H1 (cell line): Measurements from ENCODE around the gene LCLAT1. TPM values are rescaled to one million over a fixed set of nuclear protein-coding genes. Genes with fewer than 3 reads are reported as not detected.

Experiments
- CTCF ChIA-PET: fragments of 300-600 bp; sonication (Branson Sonifier 250); formaldehyde crosslinking; loops from one replicate; lab custom pipeline; 2021; ENCODE audit not compliant: partially characterized antibody; lab: Charles Lee
- POLR2A ChIA-PET: fragments of 300-600 bp; sonication (Branson Sonifier 250); formaldehyde crosslinking; loops from one replicate; lab custom pipeline; 2021; ENCODE audit warnings: inconsistent platforms; ENCODE audit not compliant: partially characterized antibody; lab: Charles Lee
- DNase-seq, 2 experiments: peaks; one replicate each; pipeline versions ENCODE4 v3.0.0 to v3.0.0-alpha.2; 2010 to 2022; ENCODE audit warnings: low spot score in 2 of 2, low read depth in 1 of 2, mixed read lengths in 1 of 2
- FAIRE-seq: peaks from 2 replicates; lab custom pipeline; 2011; peaks lifted over from hg19 to GRCh38; lab: Jason Lieb, UNC
- H2AFZ ChIP-seq: 2 replicates; pipeline ENCODE4 v1.8.1; 2012; ENCODE audit warnings: low read length, inconsistent platforms
- H2AK5ac ChIP-seq: 2 replicates; pipeline ENCODE4 v1.6.1; 2013; ENCODE audit warnings: low read depth, low read length
- H2BK120ac ChIP-seq: replicated peaks from 2 replicates; pipeline ENCODE3; 2013; ENCODE audit warnings: low read depth, low read length, inconsistent platforms
- H2BK12ac ChIP-seq: 2 replicates; pipeline ENCODE4 v1.6.1; 2013; ENCODE audit warnings: low read depth, low read length
- H2BK15ac ChIP-seq: 2 replicates; pipeline ENCODE4 v1.6.1; 2013; ENCODE audit warnings: low read length
- H2BK20ac ChIP-seq: 2 replicates; pipeline ENCODE4 v1.6.1; 2013; ENCODE audit warnings: low read length
- H2BK5ac ChIP-seq: 2 replicates; pipeline ENCODE4 v1.6.1; 2013; ENCODE audit warnings: low read depth, low read length
- H3K14ac ChIP-seq: 2 replicates; pipeline ENCODE4 v1.6.1; 2013; ENCODE audit warnings: inconsistent platforms; ENCODE audit not compliant: insufficient read length
- H3K18ac ChIP-seq: 2 replicates; pipeline ENCODE4 v1.6.1; 2013; ENCODE audit warnings: low read length; ENCODE audit errors: extremely low read depth
- H3K23ac ChIP-seq: 2 replicates; pipeline ENCODE4 v1.6.1; 2013; ENCODE audit warnings: inconsistent platforms; ENCODE audit not compliant: insufficient read length
- H3K23me2 ChIP-seq: 2 replicates; pipeline ENCODE4 v1.6.1; 2013; ENCODE audit warnings: low read depth, low read length
- H3K27ac ChIP-seq: 2 replicates; pipeline ENCODE4 v1.6.1; 2011; ENCODE audit warnings: low read depth, low read length, inconsistent platforms
- H3K27me3 ChIP-seq, 4 experiments: replicated peaks in 1 of 4; 1 replicate in 1 of 4; 2 replicates in 3 of 4; pipeline versions ENCODE4 v1.6.1 to v1.8.1; 2011 to 2013; ENCODE audit warnings: low read length in 3 of 4, mild to moderate bottlenecking in 3 of 4, inconsistent platforms in 2 of 4, mixed read lengths in 2 of 4, moderate library complexity in 1 of 4; ENCODE audit not compliant: control insufficient read depth in 3 of 4, insufficient read depth in 3 of 4; ENCODE audit errors: extremely low read depth in 1 of 4
- H3K36me3 ChIP-seq, 4 experiments: 2 replicates each; pipeline versions ENCODE4 v1.6.1 to v1.8.1; 2011 to 2013; ENCODE audit warnings: mild to moderate bottlenecking in 4 of 4, low read length in 3 of 4, moderate library complexity in 2 of 4, control low read depth in 1 of 4, inconsistent platforms in 1 of 4; ENCODE audit not compliant: insufficient read depth in 4 of 4, control insufficient read depth in 2 of 4
- H3K4ac ChIP-seq: replicated peaks from 2 replicates; pipeline ENCODE3; 2013; ENCODE audit warnings: low read length, low read depth, mixed read lengths, inconsistent platforms; ENCODE audit not compliant: insufficient read length
- H3K4me1 ChIP-seq, 4 experiments: replicated peaks in 1 of 4; 1 replicate in 1 of 4; 2 replicates in 3 of 4; pipeline versions ENCODE4 v1.6.1 to v1.8.1; 2011 to 2013; ENCODE audit warnings: low read length in 3 of 4, inconsistent platforms in 2 of 4, mixed read lengths in 1 of 4; ENCODE audit not compliant: insufficient read depth in 4 of 4, control insufficient read depth in 3 of 4
- H3K4me2 ChIP-seq, 2 experiments: 2 replicates each; pipeline versions ENCODE4 v1.6.1 to v1.8.1; 2011 to 2013; ENCODE audit warnings: low read depth in 2 of 2, low read length in 2 of 2, control low read depth in 1 of 2, inconsistent platforms in 1 of 2, mild to moderate bottlenecking in 1 of 2; ENCODE audit not compliant: insufficient read depth in 1 of 2
- H3K4me3 ChIP-seq, 4 experiments: fragments of 200-600, 300-600 bp in 1 of 4; sonication (generic), shearing (Covaris generic), sonication (Bioruptor Twin) in 1 of 4; 2 replicates each; pipeline versions ENCODE4 v1.5.1 to v1.8.1; 2011 to 2016; ENCODE audit warnings: low read length in 4 of 4, low read depth in 3 of 4, control low read depth in 2 of 4, inconsistent platforms in 2 of 4, mild to moderate bottlenecking in 2 of 4, mixed read lengths in 1 of 4, moderate library complexity in 1 of 4; ENCODE audit not compliant: insufficient read depth in 2 of 4; ENCODE audit errors: extremely low read depth in 1 of 4
- H3K56ac ChIP-seq: replicated peaks from 2 replicates; pipeline ENCODE3; 2013; ENCODE audit warnings: low read depth, mild to moderate bottlenecking, mixed read lengths, low read length, inconsistent platforms; ENCODE audit not compliant: insufficient read length
- H3K79me1 ChIP-seq: 2 replicates; pipeline ENCODE4 v1.6.1; 2013; ENCODE audit warnings: low read depth, low read length, control low read depth
- H3K79me2 ChIP-seq, 2 experiments: 2 replicates each; pipeline versions ENCODE4 v1.6.1 to v1.8.1; 2012 to 2013; ENCODE audit warnings: low read length in 2 of 2, mild to moderate bottlenecking in 2 of 2, inconsistent platforms in 1 of 2; ENCODE audit not compliant: insufficient read depth in 2 of 2, control insufficient read depth in 1 of 2
- H3K9ac ChIP-seq, 4 experiments: replicated peaks in 1 of 4; 1 replicate in 1 of 4; 2 replicates in 3 of 4; pipeline versions ENCODE4 v1.6.1 to v1.8.1; 2011 to 2013; ENCODE audit warnings: low read depth in 3 of 4, low read length in 3 of 4, control low read depth in 2 of 4, mild to moderate bottlenecking in 2 of 4, moderate library complexity in 2 of 4, inconsistent platforms in 1 of 4; ENCODE audit errors: extremely low read depth in 1 of 4
- H3K9me3 ChIP-seq, 2 experiments: 2 replicates each; pipeline versions ENCODE4 v1.6.1 to v1.8.1; 2012 to 2013; ENCODE audit warnings: mild to moderate bottlenecking in 2 of 2, moderate library complexity in 2 of 2, control low read depth in 1 of 2, inconsistent platforms in 1 of 2, low read depth in 1 of 2, low read length in 1 of 2, mixed read lengths in 1 of 2; ENCODE audit not compliant: insufficient read depth in 2 of 2
- H4K20me1 ChIP-seq, 2 experiments: replicated peaks in 1 of 2; 2 replicates each; pipeline versions ENCODE3 to v1.8.1; 2011 to 2013; ENCODE audit warnings: inconsistent platforms in 2 of 2, low read length in 2 of 2, mild to moderate bottlenecking in 1 of 2; ENCODE audit not compliant: insufficient read depth in 2 of 2, control insufficient read depth in 1 of 2
- H4K5ac ChIP-seq: 2 replicates; pipeline ENCODE4 v1.6.1; 2013; ENCODE audit warnings: low read length, low read depth, mixed read lengths, inconsistent platforms; ENCODE audit not compliant: insufficient read length
- H4K8ac ChIP-seq: 2 replicates; pipeline ENCODE4 v1.8.0; 2013; ENCODE audit warnings: mild to moderate bottlenecking, moderate library complexity, low read length, inconsistent platforms; ENCODE audit not compliant: insufficient read depth; ENCODE audit errors: extremely low read depth
- H4K91ac ChIP-seq: replicated peaks from 2 replicates; pipeline ENCODE3; 2013; ENCODE audit warnings: low read length, mixed read lengths, inconsistent platforms; ENCODE audit not compliant: insufficient read length
- CHD2 ChIP-seq: IDR thresholded peaks from 2 replicates; pipeline ENCODE4 v1.6.1; 2012; ENCODE audit warnings: low read length, improper control_type of control experiment
- CREB1 ChIP-seq: IDR thresholded peaks from 2 replicates; pipeline ENCODE4 v1.6.1; 2012; ENCODE audit warnings: inconsistent platforms
- EZH2 ChIP-seq: fragments of 200-600 bp; sonication (generic); IDR thresholded peaks from 2 replicates; pipeline ENCODE4 v1.7.1; 2012; ENCODE audit warnings: low read depth, mild to moderate bottlenecking, moderate library complexity, low read length, inconsistent platforms; ENCODE audit not compliant: severe bottlenecking
- FOSL1 ChIP-seq: IDR thresholded peaks from 2 replicates; pipeline ENCODE4 v1.6.1; 2011; ENCODE audit warnings: mild to moderate bottlenecking, low read depth, low read length, moderate library complexity; ENCODE audit not compliant: insufficient read depth
- HDAC2 ChIP-seq, 2 experiments: fragments of 300-600 bp in 1 of 2; sonication (generic) in 1 of 2; IDR thresholded peaks; 2 replicates each; pipeline ENCODE4 v1.6.1; 2011 to 2012; ENCODE audit warnings: low read depth in 2 of 2, low read length in 2 of 2, mild to moderate bottlenecking in 2 of 2, moderate library complexity in 2 of 2, borderline replicate concordance in 1 of 2, inconsistent platforms in 1 of 2
- KDM5A ChIP-seq: fragments of 200-600 bp; IDR thresholded peaks from 2 replicates; pipeline ENCODE4 v1.7.1; 2012; ENCODE audit warnings: mild to moderate bottlenecking, low read length, inconsistent platforms, mixed read lengths
- POLR2AphosphoS5 ChIP-seq: IDR thresholded peaks from 2 replicates; pipeline ENCODE4 v1.6.1; 2011; ENCODE audit warnings: low read depth, low read length
- SIN3A ChIP-seq, 2 experiments: IDR thresholded peaks in 1 of 2; conservative IDR thresholded peaks in 1 of 2; 2 replicates each; pipeline ENCODE4 v1.6.1; 2011 to 2012; ENCODE audit warnings: low read length in 2 of 2, improper control_type of control experiment in 1 of 2, low read depth in 1 of 2, mild to moderate bottlenecking in 1 of 2
- SIX5 ChIP-seq: IDR thresholded peaks from 2 replicates; pipeline ENCODE4 v1.6.1; 2011; ENCODE audit warnings: mild to moderate bottlenecking, low read depth, low read length
- SUZ12 ChIP-seq: fragments of 200-600 bp; sonication (generic); IDR thresholded peaks from 2 replicates; pipeline ENCODE4 v1.6.1; 2012; ENCODE audit warnings: mild to moderate bottlenecking, inconsistent platforms, low read length, moderate library complexity, mixed read lengths
- TAF7 ChIP-seq: optimal IDR thresholded peaks from 2 replicates; pipeline ENCODE3; 2011; ENCODE audit warnings: low read depth, mild to moderate bottlenecking, inconsistent platforms, low read length, moderate library complexity, borderline replicate concordance
- ZNF274 ChIP-seq: IDR thresholded peaks from 2 replicates; pipeline ENCODE4 v1.7.0; 2012; ENCODE audit warnings: low read length, borderline replicate concordance; ENCODE audit errors: extremely low read depth
- WGBS, 2 experiments: shearing (Covaris generic) in 1 of 2; methylation state at CpG; one replicate each; pipeline versions ENCODE4 v1.1.6 to v1.1.7; 2013 to 2015; ENCODE audit warnings: low lambda C conversion rate in 2 of 2, mixed read lengths in 2 of 2, inconsistent platforms in 1 of 2, low coverage in 1 of 2, missing lambda C conversion rate in 1 of 2; ENCODE audit not compliant: insufficient replicate concordance in 2 of 2, insufficient coverage in 1 of 2, insufficient read length in 1 of 2; ENCODE audit errors: extremely low coverage in 1 of 2, missing lambda C conversion rate in 1 of 2; 5-methylcytosine and 5-hydroxymethylcytosine counted together
- polyA plus RNA-seq, 7 experiments: library from polyadenylated mRNA; depleted of rRNA in 3 of 7; stranded (reverse) in 5 of 7; unstranded in 2 of 7; fragments of >200 nt in 5 of 7; fragments of 200-250 nt in 2 of 7; gene quantifications; 1 replicate in 5 of 7; 2 replicates in 1 of 7; 4 replicates in 1 of 7; pipeline versions ENCODE4 v1.2.1 to v1.2.3, GENCODE V29; 2011 to 2013; ENCODE audit warnings: missing spikeins in 2 of 7, mixed read lengths in 2 of 7
- total RNA-seq: library from RNA; stranded (reverse); fragmentation: NEBNext Ultra II Directional; extraction: Animal tissue kit (Norgen Biotek cat#: 25700); gene quantifications from 2 replicates; pipeline ENCODE4 v1.2.1, GENCODE V29; 2021

Gene LCLAT1
- total and polyA plus RNA-seq, 2 of the 8 experiments (the other 6 are each of a cell fraction or from before 2014, with no cell fraction given), result 7.6 to 22.0 TPM

- no peaks in the 10 kb centered on the region for H3K9me3 ChIP-seq
- H3K56ac ChIP-seq, result no peak overlapping the region
- H2AK5ac ChIP-seq, result no peak overlapping the region
- H2AFZ ChIP-seq, result no peak overlapping the region
- no peaks in the 10 kb centered on the region for H3K4me1 ChIP-seq
- no peak overlapping the region for H4K91ac ChIP-seq
- no peak overlapping the region for H4K5ac ChIP-seq
- no peak overlapping the region for H4K8ac ChIP-seq
- H3K23me2 ChIP-seq, result no peaks in the 10 kb centered on the region
- no peak overlapping the region for H3K14ac ChIP-seq
- ChIA-PET POLR2A (no interaction called here), CTCF (interaction anchor here (1.0 to 13.9 kb wide), 5 partner anchors 16 to 642 kb away, joined by 3 to 217 read pairs (median 3); no protein-coding TSS in a partner anchor)
- H3K79me2 ChIP-seq, result no peaks in the 10 kb centered on the region
- no peak overlapping the region for H3K4ac ChIP-seq
- no peak overlapping the region for H3K4me2 ChIP-seq
- no peak overlapping the region; a peak in 1 of 7 replicates for H3K9ac ChIP-seq
- H3K4me3 ChIP-seq, result no peak overlapping the region
- no peak for FAIRE-seq
- WGBS, 2 experiments, result 88% methylated on average over 7 of the region's 7 CpGs; no CpG with 5 or more reads in 1 of the 2 experiments
- no peak overlapping the region for H3K18ac ChIP-seq
- H4K20me1 ChIP-seq, result no peaks in the 10 kb centered on the region
- H3K27ac ChIP-seq, result no peak overlapping the region
- H2BK15ac ChIP-seq, result no peak overlapping the region
- H3K79me1 ChIP-seq, result no peaks in the 10 kb centered on the region
- peak in 1 of 2 experiments; percentile 17 for DNase-seq
- H2BK120ac ChIP-seq, result no peak overlapping the region
- H2BK12ac ChIP-seq, result no peak overlapping the region
- H3K27me3 ChIP-seq, result no peaks in the 10 kb centered on the region
- H3K36me3 ChIP-seq, result no peaks in the 10 kb centered on the region
- no peak overlapping the region for H2BK20ac ChIP-seq
- no peak overlapping the region for H3K23ac ChIP-seq
- H2BK5ac ChIP-seq, result no peak overlapping the region
- TF ChIP-seq ZNF274 (no peak), CHD2 (no peak), POLR2AphosphoS5 (no peak), SUZ12 (no peak), TAF7 (no peak), FOSL1 (no peak), CREB1 (no peak), SIX5 (no peak), EZH2 (no peak), HDAC2 (IDR thresholded peaks at IDR 0.05; ENCODE audit: borderline replicate concordance in 1 of 2, low read depth in 2 of 2, low read length in 2 of 2) (no peak), SIN3A (conservative IDR thresholded peaks at IDR 0.05 in 1 of 2, IDR thresholded peaks at IDR 0.05 in 1 of 2; ENCODE audit: low read depth in 1 of 2, low read length in 2 of 2) (no peak), KDM5A (no peak)
Observed at GRCh38 chr2:30691091-30691947, 244.3 kb downstream of the LCLAT1 start.
